ENCODE measurements around the gene PITX3. TPM values are rescaled to one million over a fixed set of nuclear protein-coding genes. Genes with fewer than 3 reads are reported as not detected.

The PITX3 gene
- total and polyA plus RNA-seq, 10 donors: not detected

GRCh38 chr10:102268375-102268888 lies 27.1 kb upstream of the PITX3 start:
- Histone ChIP-seq H3K27me3 (replicated peaks in 1 of 7) (no peaks in the 10 kb centered on the region), H3K9me3 (no peaks in the 10 kb centered on the region), H3K4me3 (no peak overlapping the region), H3K36me3 (peaks cover 0 to 46% (median 1%) of the 10 kb centered on the region in 6 donors), H3K27ac (peak overlapping the region in 3 of 8 donors; percentile 11 to 26 (median 23)), H3K4me1 (peaks cover 9 to 68% (median 32%) of the 10 kb centered on the region in 6 donors)
- intact Hi-C loops (cut with DNase I; ENCODE audit: low total_unique reads): no loop called here
- TF ChIP-seq POLR2A (IDR thresholded peaks at IDR 0.05): no peak
- TF ChIP-seq CTCF (IDR thresholded peaks at IDR 0.05 in 8 of 11, conservative IDR thresholded peaks at IDR 0.05 in 3 of 11): no peak
- no peak for TF ChIP-seq POLR2AphosphoS5 (IDR thresholded peaks at IDR 0.05)
- no peak for DNase-seq

- H3K4me3 ChIP-seq: no peak overlapping the region
- no peak for DNase-seq
- H3K27me3 ChIP-seq (replicated peaks in 1 of 7): no peaks in the 10 kb centered on the region
- peak overlapping the region in 3 of 8 donors; percentile 11 to 26 (median 23) for H3K27ac ChIP-seq
- H3K4me1 ChIP-seq: peaks cover 9 to 75% (median 33%) of the 10 kb centered on the region in 6 donors
- intact Hi-C loops (cut with DNase I; ENCODE audit: low total_unique reads): no loop called here
- H3K9me3 ChIP-seq: no peaks in the 10 kb centered on the region
- TF ChIP-seq POLR2AphosphoS5 (IDR thresholded peaks at IDR 0.05) (no peak), CTCF (IDR thresholded peaks at IDR 0.05 in 8 of 11, conservative IDR thresholded peaks at IDR 0.05 in 3 of 11) (no peak), POLR2A (IDR thresholded peaks at IDR 0.05) (no peak)
- peaks cover 0 to 52% (median 4%) of the 10 kb centered on the region in 6 donors for H3K36me3 ChIP-seq
Measured at GRCh38 chr10:102267748-102268147, 26.4 kb upstream of the PITX3 start.

GRCh38 chr10:102266670-102267069 lies 25.4 kb upstream of the PITX3 start:
- Histone ChIP-seq H3K9me3 (no peaks in the 10 kb centered on the region), H3K27ac (no peak overlapping the region), H3K36me3 (peaks cover 0 to 58% (median 8%) of the 10 kb centered on the region in 6 donors), H3K4me1 (peaks cover 9 to 74% (median 31%) of the 10 kb centered on the region in 6 donors), H3K4me3 (no peak overlapping the region), H3K27me3 (replicated peaks in 1 of 7) (no peaks in the 10 kb centered on the region)
- WGBS, 5 donors: 97 to 99% (median 98%) methylated on average over 3 of the region's 3 CpGs
- no peak for TF ChIP-seq POLR2AphosphoS5 (IDR thresholded peaks at IDR 0.05)
- TF ChIP-seq CTCF (IDR thresholded peaks at IDR 0.05 in 8 of 11, conservative IDR thresholded peaks at IDR 0.05 in 3 of 11): no peak
- TF ChIP-seq POLR2A (IDR thresholded peaks at IDR 0.05): no peak
- no peak for DNase-seq
- intact Hi-C loops (cut with DNase I; ENCODE audit: low total_unique reads): no loop called here

- intact Hi-C loops (cut with DNase I; ENCODE audit: low total_unique reads): no loop called here
- no peak for DNase-seq
- Histone ChIP-seq H3K27ac (no peak overlapping the region), H3K9me3 (no peaks in the 10 kb centered on the region), H3K4me1 (peaks cover 9 to 64% (median 25%) of the 10 kb centered on the region in 6 donors), H3K4me3 (no peak overlapping the region), H3K27me3 (replicated peaks in 1 of 7) (no peaks in the 10 kb centered on the region), H3K36me3 (peaks cover 0 to 80% (median 22%) of the 10 kb centered on the region in 6 donors)
- 93 to 99% (median 98%) methylated on average over 4 of the region's 4 CpGs for WGBS, 5 donors
- TF ChIP-seq POLR2A (IDR thresholded peaks at IDR 0.05): no peak
- TF ChIP-seq CTCF (IDR thresholded peaks at IDR 0.05 in 8 of 11, conservative IDR thresholded peaks at IDR 0.05 in 3 of 11): no peak
- no peak for TF ChIP-seq POLR2AphosphoS5 (IDR thresholded peaks at IDR 0.05)
Measured at GRCh38 chr10:102264371-102264770, 23.1 kb upstream of the PITX3 start.
